ENCODE data around the gene OR2V1.
"Not testable (repeated sequence)": the region's sequence is repeated elsewhere in the genome, so short reads cannot be mapped to it uniquely, and the experiment has no call there.

The OR2V1 gene

DNA sequence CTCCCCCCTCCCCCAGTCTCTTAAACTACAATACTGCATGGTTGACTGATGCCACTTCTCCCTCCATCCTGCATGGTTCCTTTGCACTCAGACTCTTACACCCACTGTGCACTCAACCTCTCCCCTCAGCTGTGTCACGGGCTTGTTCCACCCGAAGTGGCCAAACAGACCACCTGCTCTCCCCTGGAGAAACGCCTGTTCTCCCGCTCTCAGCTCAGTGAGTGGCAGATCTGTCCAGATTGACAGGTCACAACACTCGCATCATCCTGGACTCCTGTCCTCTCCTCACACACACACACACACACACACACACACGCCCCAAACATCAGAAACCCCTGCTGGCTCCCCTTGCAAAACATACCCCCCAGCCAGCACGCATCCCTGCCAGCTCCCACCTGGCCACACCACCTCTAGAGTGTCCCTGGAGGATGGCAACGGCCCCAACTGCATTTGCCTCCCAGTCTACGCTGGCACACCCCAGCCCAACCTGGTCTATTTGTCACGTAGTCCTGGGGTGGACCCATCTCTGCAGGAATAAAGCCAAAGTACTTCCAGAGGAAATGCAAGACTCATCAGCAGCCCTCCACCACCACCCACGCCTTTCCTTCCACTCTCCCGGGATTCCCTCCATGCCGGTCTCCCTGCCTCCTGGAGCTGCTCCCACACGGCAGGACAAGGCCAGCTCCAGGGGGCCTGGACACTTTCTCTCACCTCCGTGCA lies 2.9 kb downstream of the OR2V1 start:
- FAIRE-seq: no peak

DNA sequence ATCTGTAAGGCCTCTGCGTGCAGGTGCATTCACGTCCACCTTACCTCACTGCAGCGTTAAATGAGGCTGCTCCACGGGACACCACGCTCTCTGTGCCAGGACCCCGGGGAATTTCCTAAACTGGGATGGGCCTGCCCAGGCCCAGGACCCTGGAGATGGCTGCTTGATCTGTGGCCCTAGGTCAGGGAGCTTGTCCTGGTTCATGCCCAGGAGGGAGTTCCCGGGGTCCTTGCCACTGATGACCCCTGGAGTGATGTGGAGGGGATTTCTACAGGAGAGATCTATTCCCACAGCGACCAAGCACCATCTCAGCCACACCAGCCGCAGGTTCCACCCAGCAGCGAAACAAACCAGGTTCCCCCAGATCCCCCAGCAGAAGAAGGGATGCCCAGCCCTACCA lies 3.5 kb downstream of the OR2V1 start:
- FAIRE-seq: no peak

DNA sequence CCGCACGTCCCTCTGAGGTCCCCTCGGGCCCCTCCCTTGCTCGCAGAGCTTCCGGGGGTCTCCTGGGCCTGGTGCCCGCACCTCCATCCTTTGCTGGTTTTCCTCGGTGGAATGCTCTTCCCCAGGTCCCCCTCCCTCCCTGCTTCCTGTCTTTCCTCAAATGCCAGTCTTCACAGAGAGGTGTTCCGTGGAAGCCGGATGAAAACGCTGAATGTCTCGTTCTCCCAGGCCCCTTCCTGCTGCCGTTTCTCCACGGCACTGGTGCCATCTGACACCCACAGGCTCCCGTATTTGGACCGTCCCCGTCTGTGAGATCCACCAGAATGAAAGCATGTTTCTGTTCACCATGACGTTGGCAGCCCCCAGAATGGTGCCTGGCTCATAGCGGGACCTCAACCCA lies 4.1 kb downstream of the OR2V1 start:
- no peak for FAIRE-seq

DNA sequence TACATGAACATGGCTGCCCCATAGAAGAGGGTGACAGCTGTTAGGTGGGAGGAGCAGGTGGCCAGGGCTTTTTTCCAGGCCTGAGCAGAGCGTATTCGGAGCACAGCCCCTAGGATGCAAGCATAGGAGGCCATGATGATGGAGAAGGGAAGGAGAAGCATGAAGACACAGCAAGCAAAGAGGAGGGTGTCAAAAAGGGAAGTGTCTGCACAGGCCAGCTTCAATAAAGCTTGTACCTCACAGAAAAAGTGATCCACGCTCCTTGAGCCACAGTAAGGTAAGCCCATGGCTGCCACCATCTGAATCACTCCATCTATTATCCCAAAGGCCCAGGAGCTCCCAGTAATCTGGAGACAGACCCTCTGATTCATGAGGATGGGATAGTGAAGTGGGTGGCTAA lies 6.4 kb downstream of the OR2V1 start:
- FAIRE-seq: no peak

DNA sequence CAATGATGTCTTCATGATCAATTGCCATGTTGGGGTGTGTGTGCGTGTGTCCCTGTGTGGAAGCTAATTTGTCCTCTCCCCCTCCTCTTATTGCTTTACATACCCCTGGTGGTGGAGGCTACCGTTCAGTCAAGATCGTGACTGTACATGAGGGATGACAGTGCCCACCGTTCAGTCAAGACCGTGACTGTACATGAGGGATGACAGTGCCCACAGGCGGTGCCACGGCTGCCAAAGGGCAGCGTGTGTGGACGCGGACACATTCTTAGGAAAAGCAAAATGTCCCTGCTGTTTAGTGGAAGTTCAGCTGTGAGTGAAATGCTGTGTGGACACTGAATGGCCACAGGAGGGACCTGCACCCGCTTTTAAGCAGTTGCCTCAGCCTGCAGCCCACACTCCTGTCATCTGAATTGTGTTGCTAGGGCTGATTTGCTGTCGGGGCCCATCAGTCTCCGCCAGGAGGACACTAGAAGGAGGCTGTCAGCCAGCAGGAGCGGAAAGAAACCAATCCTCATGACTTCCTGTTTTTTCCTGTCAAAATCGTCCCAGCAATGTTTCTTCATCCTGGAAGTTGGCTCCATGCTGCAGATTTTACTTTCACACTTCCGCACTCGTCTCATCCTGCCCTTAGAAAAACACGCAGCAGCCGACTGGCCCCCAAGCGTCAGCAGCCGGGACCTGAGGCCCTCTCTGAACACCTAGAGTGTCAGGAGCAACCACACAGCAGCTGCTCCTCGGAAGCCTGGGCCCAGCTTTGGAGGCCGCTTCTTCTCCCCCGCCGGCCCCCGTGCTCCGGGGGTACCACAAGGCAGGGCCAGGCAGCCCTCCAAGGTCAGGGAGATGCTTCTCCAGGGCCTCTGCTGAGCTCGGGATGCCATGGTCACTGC lies 9.1 kb downstream of the OR2V1 start:
- FAIRE-seq: no peak

DNA sequence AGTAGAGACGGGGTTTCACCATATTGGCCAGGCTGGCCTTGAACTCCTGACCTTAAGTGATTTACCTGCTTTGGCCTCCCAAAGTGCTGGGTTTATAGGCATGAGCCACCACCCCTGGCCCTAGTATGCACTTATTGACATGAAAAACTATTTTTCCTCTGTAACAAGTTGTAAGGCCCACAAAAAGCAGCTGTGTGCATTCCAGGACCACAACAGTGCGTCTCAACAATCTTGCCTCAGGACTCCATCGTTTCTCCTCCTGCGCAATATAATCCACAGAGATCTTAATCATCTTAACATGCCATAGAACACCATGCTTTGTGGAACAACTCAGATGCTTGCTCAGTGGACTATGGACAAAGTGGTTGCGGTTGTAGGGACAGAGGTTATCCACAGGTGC lies 10.2 kb downstream of the OR2V1 start:
- no peak for FAIRE-seq

DNA sequence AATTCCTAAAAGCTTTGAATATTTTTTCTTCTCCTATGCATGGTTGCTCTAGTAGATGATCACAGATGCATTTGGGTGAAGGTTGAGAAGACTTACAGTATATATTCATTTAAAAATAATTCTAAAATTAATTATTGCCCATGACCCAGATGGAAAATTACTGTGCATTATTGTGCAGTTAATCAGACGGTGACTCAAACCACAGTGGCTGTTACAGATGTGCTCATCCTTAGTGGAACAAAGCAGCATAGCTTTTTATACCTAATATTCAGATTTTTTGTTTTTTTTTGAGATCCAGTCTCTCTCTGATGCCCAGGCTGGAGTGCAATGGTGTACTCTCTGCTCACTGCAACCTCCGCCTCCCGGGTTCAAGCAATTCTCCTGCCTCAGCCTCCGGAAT lies 10.7 kb downstream of the OR2V1 start:
- FAIRE-seq: no peak

DNA sequence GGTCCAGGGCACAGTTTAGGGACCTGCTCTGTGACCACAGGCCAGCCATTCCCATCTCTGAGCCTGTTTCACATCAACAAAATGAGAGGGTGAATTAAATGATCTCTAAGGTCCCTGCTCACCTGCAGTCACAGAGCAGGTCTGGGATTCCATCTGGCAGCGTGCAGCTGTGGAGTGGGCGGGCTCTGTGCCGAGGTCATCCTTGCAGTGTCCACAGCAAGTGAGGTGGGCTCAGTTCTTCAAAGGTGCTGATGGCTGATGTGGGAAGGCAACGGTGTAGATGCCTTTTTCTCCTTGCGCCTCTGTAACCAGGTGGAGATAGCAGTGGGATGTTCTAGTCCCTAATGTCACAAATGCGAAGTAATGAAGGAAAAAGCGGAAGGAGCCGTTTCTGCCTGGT lies 11.9 kb downstream of the OR2V1 start:
- no peak for FAIRE-seq

DNA sequence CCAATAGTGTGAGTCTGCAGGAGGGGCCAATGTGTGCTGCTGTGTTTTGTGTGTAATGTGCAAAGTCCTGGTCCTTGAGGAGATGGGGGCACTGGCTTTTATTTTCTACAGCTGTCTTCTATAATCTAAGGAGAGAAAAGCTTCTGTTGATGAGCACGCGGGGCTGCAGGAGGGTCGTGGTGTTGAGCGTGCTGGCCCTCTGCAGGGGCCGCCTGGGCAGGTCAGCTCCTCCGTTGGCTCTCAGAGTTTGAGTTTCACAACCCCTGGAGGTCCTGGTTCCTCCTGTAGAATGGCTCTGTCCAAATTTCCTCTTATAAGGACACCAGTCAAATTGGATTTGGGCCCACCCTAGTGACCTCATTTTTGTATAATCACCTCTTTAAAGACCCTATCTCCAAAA lies 12.6 kb downstream of the OR2V1 start:
- FAIRE-seq: no peak

DNA sequence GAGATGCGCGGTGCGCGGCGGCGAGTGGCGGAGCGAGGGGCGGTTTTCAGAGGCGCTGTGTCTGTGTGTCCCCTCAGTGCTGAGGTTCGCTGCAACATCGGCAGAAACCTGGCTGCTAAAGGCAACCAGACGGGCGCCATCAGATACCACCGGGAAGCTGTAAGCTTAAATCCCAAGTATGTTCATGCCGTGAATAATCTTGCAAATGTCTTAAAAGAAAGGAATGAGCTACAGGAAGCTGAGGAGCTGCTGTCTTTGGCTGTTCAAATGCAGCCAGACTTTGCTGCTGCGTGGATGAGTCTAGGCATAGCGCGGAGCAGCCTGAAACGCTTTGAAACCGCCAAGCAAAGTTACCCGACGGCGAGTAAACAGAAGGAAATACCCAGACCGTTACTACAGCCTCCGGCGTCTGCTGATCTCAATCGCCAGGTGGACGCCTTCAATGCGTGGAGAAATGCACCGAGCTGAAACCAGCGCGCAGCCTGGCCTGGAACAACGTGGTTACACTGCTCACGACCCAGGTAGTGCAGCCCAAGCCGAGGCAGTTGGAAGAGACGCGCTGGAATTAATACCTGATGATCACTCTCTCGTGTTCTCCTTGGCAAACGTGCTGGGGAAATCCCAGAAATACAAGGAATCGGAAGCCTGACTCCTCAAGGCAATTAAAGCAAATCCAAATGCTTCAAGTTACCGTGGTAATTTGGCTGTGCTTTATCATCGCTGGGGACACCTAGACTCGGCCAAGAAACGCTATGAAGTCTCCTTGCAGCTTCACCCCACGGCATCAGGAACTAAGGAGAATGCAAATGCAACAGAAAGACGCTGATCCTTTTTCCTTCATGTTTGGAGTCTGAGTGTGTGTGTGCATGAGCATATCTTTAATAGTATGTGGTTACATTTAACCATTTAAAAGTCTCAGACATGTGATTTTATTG lies 15.9 kb downstream of the OR2V1 start:
- no peak for FAIRE-seq

DNA sequence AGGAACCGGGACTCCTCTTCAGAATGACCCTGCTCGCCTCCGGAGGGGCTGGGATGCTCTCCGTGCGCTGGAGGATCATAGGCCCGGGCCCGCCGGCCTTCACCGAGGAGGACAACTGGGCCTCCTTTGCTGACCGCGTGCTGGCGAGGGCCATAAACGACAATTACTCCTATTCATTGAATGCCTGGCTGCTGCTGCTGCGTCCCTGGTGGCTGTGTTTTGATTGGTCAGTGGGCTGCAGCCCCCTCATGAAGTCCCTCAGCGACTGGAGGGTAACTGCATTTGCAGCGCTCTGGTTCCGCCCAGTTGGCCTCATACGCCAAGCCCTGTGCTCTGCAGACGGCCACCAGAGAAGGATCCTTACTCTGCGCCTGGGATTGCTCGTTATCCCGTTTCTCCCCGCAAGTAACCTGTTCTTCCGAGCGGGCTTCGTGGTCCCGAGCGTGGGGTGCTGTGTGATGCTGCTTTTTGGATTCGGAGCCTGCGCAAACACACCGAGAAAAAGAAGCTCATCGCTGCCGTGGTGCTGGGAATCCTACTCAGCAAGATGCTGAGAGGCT lies 16.6 kb downstream of the OR2V1 start:
- no peak for FAIRE-seq

DNA sequence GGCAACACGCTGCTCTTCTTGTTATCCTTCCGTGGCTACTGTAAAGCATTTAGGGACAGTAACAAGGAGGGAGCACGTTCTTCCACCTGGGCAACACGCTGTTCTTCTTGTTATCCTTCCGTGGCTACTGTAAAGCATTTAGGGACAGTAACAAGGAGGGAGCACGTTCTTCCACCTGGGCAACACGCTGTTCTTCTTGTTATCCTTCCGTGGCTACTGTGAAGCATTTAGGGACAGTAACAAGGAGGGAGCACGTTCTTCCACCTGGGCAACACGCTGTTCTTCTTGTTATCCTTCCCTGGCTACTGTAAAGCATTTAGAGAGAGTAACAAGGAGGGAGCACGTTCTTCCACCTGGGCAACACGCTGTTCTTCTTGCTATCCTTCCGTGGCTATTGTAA lies 17.4 kb downstream of the OR2V1 start:
- not testable (repeated sequence) for FAIRE-seq

DNA sequence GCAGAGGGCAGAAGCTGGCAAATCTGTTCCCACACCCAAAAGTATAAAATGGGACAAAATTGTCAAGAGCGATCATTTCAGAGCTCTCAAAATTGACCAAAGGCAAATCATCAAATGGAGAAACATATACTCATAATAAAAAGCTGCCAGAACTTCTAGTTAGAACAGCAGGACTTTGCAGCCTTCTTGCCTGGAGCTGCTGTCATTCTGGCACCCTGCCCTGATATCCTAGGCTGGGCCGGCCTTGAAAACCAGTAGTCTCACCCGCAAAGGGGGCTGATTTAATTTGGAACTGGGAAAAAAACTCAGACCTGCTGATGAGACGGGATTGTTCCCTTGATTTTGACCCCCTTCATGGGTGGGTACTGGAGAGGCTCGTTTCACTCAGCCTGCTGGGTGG lies 18.5 kb downstream of the OR2V1 start:
- FAIRE-seq: no peak

DNA sequence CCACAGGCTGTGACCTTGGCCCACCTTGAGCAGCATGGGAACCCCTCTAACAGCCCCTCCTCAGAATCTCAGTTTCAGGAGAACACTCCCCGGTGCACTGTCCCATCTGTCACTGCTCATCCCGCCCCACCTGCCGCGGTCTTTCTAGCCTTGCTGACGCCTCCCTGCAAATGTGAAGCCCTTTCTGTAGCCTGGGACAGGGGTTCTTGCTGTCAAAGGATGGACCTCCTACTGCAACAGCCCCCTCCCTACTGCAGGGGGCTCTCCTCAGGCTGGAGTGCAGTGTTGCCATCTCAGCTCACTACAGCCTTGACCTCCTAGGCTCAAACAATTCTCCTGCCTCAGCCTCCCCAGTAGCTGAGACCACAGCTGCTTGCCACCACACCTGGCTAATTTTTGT lies 20.0 kb downstream of the OR2V1 start:
- no peak for FAIRE-seq

DNA sequence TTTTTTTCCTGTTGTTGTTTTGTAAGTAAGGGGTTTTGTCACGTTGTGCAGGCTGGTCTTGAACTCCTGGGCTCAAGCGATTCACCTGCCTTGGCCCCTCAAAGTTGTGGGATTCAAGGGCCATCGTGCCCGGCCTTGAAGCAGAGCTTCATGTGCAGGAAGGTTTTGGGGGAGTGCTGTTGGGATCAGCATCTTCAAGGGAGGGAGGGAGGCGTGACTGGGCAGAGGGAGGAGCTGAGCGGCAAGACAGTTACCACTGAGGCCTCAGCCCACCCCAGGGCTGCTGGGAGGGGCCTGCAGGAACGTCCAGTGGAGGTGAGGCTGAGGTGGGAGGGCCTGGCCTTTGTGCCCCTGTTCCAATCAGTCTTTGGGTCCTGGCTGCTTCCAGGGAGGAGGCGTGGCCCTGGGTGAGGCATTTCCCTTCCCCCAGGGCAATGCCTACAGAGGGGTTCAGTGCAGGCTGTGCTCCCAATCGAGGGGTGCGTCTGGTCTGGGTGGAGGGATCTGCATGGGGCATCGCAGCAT lies 21.4 kb downstream of the OR2V1 start:
- no peak for FAIRE-seq

DNA sequence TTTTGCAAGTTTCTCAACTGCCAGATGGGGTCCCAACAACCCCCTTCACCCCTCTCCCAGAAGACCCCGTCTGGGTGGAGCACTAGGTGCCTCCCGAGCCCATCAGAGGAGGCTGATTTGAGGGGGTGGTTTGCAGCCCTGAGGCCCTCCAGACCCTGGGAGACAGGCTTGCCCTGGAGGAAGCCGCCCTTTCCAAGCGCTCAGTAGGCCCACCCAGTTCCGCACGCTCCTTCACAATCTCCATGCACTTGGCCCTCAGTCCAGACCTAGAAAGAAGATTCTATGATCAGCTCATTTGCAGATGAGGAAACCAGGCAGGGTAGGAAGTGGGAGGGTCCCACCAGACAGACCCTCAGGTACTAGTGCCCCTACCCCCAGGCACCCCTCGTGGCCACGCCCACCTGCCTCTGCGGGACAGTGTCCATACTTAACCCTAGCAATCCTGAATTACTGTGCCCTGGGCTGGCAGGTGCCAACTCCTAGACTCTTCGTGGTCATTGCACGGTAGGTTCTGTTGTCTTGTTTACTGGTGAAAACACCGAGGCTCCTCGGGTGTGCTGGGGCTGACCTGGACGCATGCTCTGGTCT lies 22.3 kb downstream of the OR2V1 start:
- no peak for FAIRE-seq

DNA sequence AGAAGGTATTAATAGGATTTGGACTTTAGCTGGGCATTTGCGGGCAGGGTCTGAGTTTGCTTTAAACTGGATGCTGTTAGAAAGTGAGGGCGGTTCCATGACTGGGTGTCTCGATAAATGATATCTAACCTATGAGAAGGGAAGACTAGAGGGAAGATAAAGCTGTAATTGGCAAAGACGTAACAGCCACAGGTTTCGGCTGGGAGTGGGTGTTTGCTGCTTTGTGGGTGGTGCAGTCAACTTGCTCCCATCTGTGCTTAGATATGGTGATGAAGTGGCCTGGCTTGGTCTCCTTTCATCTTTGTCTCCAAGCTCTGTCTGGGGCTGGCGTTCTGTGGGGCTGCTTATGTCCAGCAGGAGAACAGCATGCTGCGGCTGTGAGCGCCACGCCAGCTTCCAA lies 23.3 kb downstream of the OR2V1 start:
- no peak for FAIRE-seq

DNA sequence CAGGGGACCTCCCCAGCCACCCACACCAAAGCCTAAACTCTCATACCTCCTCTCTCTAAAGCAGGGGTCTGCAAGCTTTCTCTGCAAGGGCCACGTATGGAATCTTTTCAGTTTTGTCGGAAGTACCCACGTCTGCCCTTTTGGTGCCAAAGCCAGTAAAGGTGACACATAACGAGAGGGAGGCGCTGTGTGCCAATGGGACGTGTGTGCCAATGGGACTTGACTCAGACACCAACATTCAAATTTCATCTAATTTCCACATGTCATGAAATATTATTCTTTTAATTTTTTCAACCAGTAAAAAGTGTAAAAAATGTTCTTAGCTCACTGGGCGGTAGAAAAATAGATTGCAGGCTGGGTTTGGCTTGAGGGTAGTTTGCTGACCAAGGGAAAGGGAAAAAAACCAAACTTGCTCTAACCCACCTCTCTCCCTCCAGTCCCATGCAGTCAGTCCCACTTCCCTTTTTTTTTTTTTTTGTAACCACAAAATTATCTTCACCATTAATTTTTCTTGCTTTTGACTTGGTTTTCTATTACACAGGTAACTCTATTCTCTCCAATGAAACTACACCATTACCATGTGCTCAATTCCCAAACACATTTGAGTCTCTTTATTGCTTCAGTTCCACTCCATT lies 25.5 kb downstream of the OR2V1 start:
- FAIRE-seq: no peak

DNA sequence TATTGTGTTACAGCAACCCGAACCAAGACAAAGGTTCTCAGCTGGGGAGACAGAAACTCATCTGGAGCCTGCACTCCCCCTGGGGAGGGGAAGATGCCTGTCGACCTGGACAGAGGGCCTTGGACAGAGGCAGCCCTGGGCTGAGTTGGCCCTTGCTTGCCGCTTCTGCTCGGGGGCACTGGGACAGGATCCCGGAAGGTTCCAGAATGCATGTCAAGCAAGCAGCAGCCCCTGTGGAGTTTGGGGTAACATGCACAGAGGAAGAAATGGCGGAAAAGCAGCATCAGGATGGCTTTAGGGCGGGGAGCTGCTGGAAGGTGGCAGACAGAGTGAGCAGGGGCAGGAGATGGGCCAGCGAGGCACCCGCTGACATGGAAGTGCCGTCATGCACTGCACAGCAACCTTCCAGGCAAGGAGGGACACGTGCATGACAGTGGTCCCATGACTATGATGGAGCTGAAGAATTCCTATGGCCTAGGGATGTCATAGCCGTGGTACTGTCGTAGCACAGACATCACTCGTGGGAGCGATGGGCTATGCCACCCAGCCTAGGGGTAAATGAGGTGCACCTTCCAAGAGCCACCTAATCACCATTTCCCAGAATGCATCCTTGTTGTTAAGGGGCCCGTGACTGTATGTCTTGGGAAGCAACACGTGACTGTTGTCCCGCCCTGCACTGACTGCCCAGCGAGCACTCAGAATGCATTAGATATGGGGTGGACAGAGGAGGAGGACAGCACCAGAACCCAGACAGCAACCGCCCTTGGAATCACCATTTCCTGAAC lies 26.2 kb downstream of the OR2V1 start:
- FAIRE-seq: not testable (repeated sequence)

DNA sequence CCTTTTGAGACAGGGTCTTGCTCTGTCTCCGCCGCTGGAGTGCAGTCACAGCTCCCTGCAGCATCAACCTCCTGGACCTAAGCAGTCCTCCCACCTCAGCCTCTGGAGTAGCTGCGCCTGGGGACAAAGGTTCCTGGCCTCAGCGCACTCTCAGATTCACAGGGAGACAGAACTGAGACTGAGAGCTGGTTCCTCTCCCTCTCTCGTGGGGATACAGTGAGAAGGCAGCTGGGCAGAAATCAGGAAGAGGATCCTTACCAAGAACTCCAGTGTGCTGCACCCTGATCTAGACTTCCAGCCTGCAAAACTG lies 26.8 kb downstream of the OR2V1 start:
- not testable (repeated sequence) for FAIRE-seq
